NCI-H2029 treated with DMSO at 0.1 percent for 48 hours (cell line): ENCODE results near the gene CNIH1.
"Not testable (repeated sequence)": the region's sequence is repeated elsewhere in the genome, so short reads cannot be mapped to it uniquely, and the experiment has no call there.

Experiments used
- DNase-seq: peaks from one replicate; lab custom pipeline; 2025; lab: John Stamatoyannopoulos, UW

Gene CNIH1

GRCh38 chr14:54380558-54380957 is 60.6 kb downstream of the CNIH1 start:
- not testable (repeated sequence) for DNase-seq

GRCh38 chr14:54378893-54379292 is 62.3 kb downstream of the CNIH1 start:
- not testable (repeated sequence) for DNase-seq

GRCh38 chr14:54377501-54377900 is 63.7 kb downstream of the CNIH1 start:
- DNase-seq, result no peak

DNA sequence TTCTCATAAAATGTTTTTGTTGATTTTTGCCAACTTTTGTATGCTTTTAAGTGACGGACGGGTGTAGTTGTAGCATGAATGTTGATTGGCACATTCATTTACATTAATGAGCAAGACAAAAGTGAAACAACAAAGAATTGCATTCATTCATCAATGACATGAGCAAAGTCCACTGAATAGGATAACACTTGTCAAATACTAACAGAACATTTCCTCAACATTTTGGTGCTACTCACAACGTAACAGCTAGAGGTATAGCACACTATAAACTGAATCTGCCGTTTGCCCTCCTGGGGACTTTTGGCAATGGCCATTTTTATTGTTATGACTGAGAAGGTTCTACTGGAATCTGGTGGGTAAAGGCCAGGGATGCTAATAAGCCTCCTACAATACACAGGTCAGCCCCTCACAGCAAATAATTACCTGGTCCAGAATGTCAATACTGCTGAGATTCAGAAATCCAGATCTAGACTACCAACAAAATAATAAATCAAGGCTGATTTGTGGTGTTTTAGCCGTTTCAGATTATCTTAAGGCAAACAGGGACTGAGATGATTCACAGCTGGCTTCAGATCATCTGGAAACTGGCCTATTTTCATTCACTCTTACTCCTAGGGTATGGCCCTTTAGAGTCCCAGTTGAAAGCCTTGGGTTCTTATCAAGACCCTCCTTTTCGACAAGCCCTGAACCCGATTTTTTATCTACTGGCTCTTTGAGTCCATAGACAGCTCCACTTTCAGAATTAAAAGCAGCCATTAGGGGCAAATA is 66.9 kb downstream of the CNIH1 start:
- DNase-seq, result no peak
